SK-N-SH treated with all-trans-retinoic acid at 6 μM for 48 hours (cell line): ENCODE results near the gene SLC25A30.
"Not testable (repeated sequence)": the region's sequence is repeated elsewhere in the genome, so short reads cannot be mapped to it uniquely, and the experiment has no call there.

Experiments used
- ATAC-seq: fragments of 200-7000 bp; cut with Tn5 transposase; 3 replicates; pipeline ENCODE4 v1.9.1; 2020; ENCODE audit warnings: mild to moderate bottlenecking, moderate library complexity
- ARNTL ChIP-seq: fragments of 450-650 bp; formaldehyde crosslinking; IDR thresholded peaks from 2 replicates; pipeline ENCODE4 v1.5.0; 2020; ENCODE audit warnings: low read depth, mild to moderate bottlenecking, moderate library complexity, borderline replicate concordance
- BACH2 ChIP-seq: fragments of 250-450 bp; sonication (Bioruptor Pico); IDR thresholded peaks from 2 replicates; pipeline ENCODE4 v1.9.0; 2021; ENCODE audit warnings: mild to moderate bottlenecking, borderline replicate concordance
- CSDC2 ChIP-seq: fragments of 250-450 bp; sonication (Bioruptor Pico); IDR thresholded peaks from 2 replicates; pipeline ENCODE4 v1.5.0; 2020; ENCODE audit warnings: mild to moderate bottlenecking, moderate library complexity
- ESRRG ChIP-seq: fragments of 250-450 bp; sonication (Bioruptor Pico); IDR thresholded peaks from 2 replicates; pipeline ENCODE4 v1.6.1; 2021; ENCODE audit warnings: mild to moderate bottlenecking
- GLIS3 ChIP-seq: fragments of 250-450 bp; sonication (Bioruptor Pico); IDR thresholded peaks from 2 replicates; pipeline ENCODE4 v1.5.0; 2020; ENCODE audit warnings: mild to moderate bottlenecking, moderate library complexity
- OSR1 ChIP-seq: fragments of 250-450 bp; sonication (Bioruptor Pico); IDR thresholded peaks from 2 replicates; pipeline ENCODE4 v1.8.0; 2022; ENCODE audit warnings: moderate library complexity, mild to moderate bottlenecking, inconsistent platforms
- PPARA ChIP-seq: fragments of 250-450 bp; sonication (Bioruptor Pico); IDR thresholded peaks from 2 replicates; pipeline ENCODE4 v1.5.0; 2020; ENCODE audit warnings: mild to moderate bottlenecking, borderline replicate concordance
- RARB ChIP-seq: fragments of 250-450 bp; sonication (Bioruptor Pico); IDR thresholded peaks from 2 replicates; pipeline ENCODE4 v1.8.0; 2021; ENCODE audit warnings: mild to moderate bottlenecking, moderate library complexity
- SNAI2 ChIP-seq: fragments of 250-450 bp; sonication (Bioruptor Pico); IDR thresholded peaks from 2 replicates; pipeline ENCODE4 v1.5.0; 2020; ENCODE audit warnings: mild to moderate bottlenecking, moderate library complexity
- TCF4 ChIP-seq: fragments of 250-450 bp; sonication (Bioruptor Pico); IDR thresholded peaks from 2 replicates; pipeline ENCODE4 v1.8.0; 2021; ENCODE audit warnings: mild to moderate bottlenecking, moderate library complexity, borderline replicate concordance
- TOX ChIP-seq: fragments of 250-450 bp; sonication (Bioruptor Pico); IDR thresholded peaks from 2 replicates; pipeline ENCODE4 v1.8.0; 2021; ENCODE audit warnings: mild to moderate bottlenecking, moderate library complexity, borderline replicate concordance
- ZC3H10 ChIP-seq: fragments of 250-450 bp; sonication (Bioruptor Pico); IDR thresholded peaks from 2 replicates; pipeline ENCODE4 v1.5.1; 2021; ENCODE audit warnings: mild to moderate bottlenecking, moderate library complexity
- ZFP3 ChIP-seq: fragments of 250-450 bp; sonication (Bioruptor Pico); IDR thresholded peaks from 2 replicates; pipeline ENCODE4 v1.5.0; 2020; ENCODE audit warnings: mild to moderate bottlenecking, moderate library complexity
- ZFP30 ChIP-seq: fragments of 450-650 bp; formaldehyde crosslinking; IDR thresholded peaks from 2 replicates; pipeline ENCODE4 v1.5.0; 2022; ENCODE audit warnings: mild to moderate bottlenecking, moderate library complexity
- ZNF565 ChIP-seq: fragments of 450-650 bp; formaldehyde crosslinking; conservative IDR thresholded peaks from 2 replicates; pipeline ENCODE4 v1.5.0; 2020; ENCODE audit warnings: low read depth, mild to moderate bottlenecking, moderate library complexity
- ZNF70 ChIP-seq: fragments of 450-650 bp; formaldehyde crosslinking; IDR thresholded peaks from 2 replicates; pipeline ENCODE4 v1.5.0; 2020; ENCODE audit warnings: mild to moderate bottlenecking, moderate library complexity
- ZNF8 ChIP-seq: fragments of 450-650 bp; formaldehyde crosslinking; IDR thresholded peaks from 2 replicates; pipeline ENCODE4 v1.5.0; 2020; ENCODE audit warnings: mild to moderate bottlenecking, moderate library complexity
- TF ChIP-seq, protein P1 (sequence below): fragments of 250-450 bp; sonication (Bioruptor Pico); IDR thresholded peaks from 2 replicates; pipeline ENCODE4 v1.5.1; 2021; ENCODE audit warnings: mild to moderate bottlenecking, moderate library complexity
- TF ChIP-seq, protein P2 (sequence below): fragments of 250-450 bp; sonication (Bioruptor Pico); IDR thresholded peaks from 2 replicates; pipeline ENCODE4 v1.5.1; 2020; ENCODE audit warnings: low read depth, mild to moderate bottlenecking, moderate library complexity
- TF ChIP-seq, protein P3 (sequence below): fragments of 250-450 bp; sonication (Bioruptor Pico); IDR thresholded peaks from 2 replicates; pipeline ENCODE4 v1.8.0; 2021; ENCODE audit warnings: low read depth, mild to moderate bottlenecking, moderate library complexity, borderline replicate concordance
- TF ChIP-seq, protein P4 (sequence below): fragments of 250-450 bp; sonication (Bioruptor Pico); IDR thresholded peaks from 2 replicates; pipeline ENCODE4 v1.8.0; 2020; ENCODE audit warnings: mild to moderate bottlenecking, moderate library complexity, borderline replicate concordance

SLC25A30 gene

DNA sequence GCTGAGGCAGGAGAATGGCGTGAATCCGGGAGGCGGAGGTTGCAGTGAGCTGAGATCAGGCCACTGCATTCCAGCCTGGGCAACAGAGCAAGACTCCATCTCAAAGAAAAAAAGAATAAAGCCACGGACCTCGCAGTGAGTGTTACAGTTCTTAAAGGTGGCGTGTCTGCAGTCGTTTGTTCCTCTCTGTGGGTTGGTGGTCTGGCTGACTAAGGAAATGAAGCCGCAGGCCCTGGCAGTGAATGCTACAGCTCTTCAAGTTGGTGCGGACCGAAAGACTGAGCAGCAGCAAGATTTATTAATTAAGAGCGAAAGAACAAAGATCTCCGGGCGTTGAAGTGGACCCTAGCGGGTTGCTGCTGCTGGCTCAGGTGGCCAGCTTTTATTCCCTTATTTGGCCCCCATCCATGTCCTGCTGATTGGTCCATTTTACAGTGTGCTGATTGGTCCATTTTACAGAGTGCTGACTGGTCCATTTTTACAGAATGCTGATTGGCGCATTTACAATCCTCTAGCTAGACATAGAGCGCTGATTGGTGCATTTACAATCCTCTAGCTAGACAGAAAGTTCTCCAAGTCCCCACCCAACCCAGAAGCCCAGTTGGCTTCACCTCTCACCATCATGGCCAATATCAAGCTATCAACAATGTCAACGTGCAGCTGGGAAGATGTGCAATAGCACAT lies 31.1 kb downstream of the SLC25A30 start:
- ATAC-seq, result not testable (repeated sequence)

DNA sequence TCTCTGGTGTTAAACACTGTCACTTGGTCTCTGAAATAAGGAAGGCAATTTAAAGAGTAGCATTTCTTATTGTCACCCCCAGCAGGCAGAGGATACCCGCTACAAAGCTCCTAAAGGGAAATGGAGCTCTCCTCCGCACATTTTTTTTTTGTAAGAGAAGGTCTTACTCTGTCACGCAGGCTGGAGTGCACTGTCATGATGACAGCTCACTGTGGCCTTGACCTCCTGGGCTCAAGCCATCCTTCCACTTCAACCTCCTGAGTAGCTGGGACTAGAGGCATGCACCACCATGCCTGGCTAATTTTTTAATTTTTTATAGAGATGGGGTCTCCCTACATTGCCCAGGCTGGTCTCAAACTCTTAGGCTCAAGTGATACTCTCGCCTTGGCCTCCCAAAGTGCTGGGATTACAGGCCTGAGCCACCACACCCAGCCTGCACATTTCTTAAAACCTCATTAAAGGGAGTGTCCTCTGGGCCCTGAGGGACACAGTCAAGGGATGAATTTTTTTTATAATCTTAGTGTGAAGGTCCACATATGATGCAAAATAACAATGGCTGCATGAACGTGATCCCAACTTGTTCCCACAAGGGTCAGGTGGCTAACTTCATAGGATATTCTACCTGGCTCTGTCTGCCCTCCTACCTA lies 32.1 kb downstream of the SLC25A30 start:
- no peak for ATAC-seq
- TF ChIP-seq CSDC2 (CRISPR knock-in tag), result no peak
- TF ChIP-seq GLIS3, result no peak
- TF ChIP-seq ZNF70 (CRISPR knock-in tag), result no peak
- no peak for TF ChIP-seq OSR1 (CRISPR knock-in tag)
- no peak for TF ChIP-seq ESRRG
- no peak for TF ChIP-seq ARNTL (CRISPR knock-in tag)
- TF ChIP-seq ZC3H10 (CRISPR knock-in tag), result no peak
- no peak for TF ChIP-seq BACH2
- TF ChIP-seq, protein P1, sequence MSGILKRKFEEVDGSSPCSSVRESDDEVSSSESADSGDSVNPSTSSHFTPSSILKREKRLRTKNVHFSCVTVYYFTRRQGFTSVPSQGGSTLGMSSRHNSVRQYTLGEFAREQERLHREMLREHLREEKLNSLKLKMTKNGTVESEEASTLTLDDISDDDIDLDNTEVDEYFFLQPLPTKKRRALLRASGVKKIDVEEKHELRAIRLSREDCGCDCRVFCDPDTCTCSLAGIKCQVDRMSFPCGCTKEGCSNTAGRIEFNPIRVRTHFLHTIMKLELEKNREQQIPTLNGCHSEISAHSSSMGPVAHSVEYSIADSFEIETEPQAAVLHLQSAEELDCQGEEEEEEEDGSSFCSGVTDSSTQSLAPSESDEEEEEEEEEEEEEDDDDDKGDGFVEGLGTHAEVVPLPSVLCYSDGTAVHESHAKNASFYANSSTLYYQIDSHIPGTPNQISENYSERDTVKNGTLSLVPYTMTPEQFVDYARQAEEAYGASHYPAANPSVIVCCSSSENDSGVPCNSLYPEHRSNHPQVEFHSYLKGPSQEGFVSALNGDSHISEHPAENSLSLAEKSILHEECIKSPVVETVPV (CRISPR knock-in tag), result no peak
- TF ChIP-seq PPARA (CRISPR knock-in tag), result no peak
- no peak for TF ChIP-seq ZNF8 (CRISPR knock-in tag)
- TF ChIP-seq ZFP30 (CRISPR knock-in tag), result no peak
- no peak for TF ChIP-seq ZNF565 (CRISPR knock-in tag)
- TF ChIP-seq TOX (CRISPR knock-in tag), result no peak
- no peak for TF ChIP-seq RARB (CRISPR knock-in tag)
- TF ChIP-seq, protein P2, sequence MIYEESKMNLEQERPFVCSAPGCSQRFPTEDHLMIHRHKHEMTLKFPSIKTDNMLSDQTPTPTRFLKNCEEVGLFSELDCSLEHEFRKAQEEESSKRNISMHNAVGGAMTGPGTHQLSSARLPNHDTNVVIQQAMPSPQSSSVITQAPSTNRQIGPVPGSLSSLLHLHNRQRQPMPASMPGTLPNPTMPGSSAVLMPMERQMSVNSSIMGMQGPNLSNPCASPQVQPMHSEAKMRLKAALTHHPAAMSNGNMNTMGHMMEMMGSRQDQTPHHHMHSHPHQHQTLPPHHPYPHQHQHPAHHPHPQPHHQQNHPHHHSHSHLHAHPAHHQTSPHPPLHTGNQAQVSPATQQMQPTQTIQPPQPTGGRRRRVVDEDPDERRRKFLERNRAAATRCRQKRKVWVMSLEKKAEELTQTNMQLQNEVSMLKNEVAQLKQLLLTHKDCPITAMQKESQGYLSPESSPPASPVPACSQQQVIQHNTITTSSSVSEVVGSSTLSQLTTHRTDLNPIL (CRISPR knock-in tag), result no peak
- TF ChIP-seq ZFP3 (CRISPR knock-in tag), result no peak

DNA sequence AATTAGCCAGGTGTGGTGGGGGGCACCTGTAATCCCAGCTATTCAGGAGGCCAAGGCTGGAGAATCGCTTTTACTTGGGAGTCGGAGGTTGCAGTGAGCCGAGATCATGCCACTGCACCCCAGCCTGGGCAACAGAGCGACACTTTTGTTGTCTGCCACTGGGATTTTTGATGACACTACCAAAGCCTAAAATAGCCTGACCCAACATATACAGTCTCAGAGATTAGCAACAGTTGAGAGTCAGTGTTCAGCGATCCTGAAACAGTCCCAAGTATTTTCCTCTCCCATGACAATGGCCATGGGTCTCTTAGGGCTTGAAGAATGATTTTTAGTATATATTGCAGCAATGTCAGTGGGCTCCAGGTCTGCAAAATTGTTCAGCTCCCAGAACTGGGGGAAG lies 32.9 kb downstream of the SLC25A30 start:
- no peak for TF ChIP-seq ZNF70 (CRISPR knock-in tag)
- TF ChIP-seq, protein P3, sequence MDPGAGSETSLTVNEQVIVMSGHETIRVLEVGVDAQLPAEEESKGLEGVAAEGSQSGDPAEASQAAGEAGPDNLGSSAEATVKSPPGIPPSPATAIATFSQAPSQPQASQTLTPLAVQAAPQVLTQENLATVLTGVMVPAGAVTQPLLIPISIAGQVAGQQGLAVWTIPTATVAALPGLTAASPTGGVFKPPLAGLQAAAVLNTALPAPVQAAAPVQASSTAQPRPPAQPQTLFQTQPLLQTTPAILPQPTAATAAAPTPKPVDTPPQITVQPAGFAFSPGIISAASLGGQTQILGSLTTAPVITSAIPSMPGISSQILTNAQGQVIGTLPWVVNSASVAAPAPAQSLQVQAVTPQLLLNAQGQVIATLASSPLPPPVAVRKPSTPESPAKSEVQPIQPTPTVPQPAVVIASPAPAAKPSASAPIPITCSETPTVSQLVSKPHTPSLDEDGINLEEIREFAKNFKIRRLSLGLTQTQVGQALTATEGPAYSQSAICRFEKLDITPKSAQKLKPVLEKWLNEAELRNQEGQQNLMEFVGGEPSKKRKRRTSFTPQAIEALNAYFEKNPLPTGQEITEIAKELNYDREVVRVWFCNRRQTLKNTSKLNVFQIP (CRISPR knock-in tag), result no peak
- TF ChIP-seq ZFP3 (CRISPR knock-in tag), result no peak
- TF ChIP-seq SNAI2 (CRISPR knock-in tag), result no peak
- TF ChIP-seq ARNTL (CRISPR knock-in tag), result no peak
- no peak for TF ChIP-seq TCF4 (CRISPR knock-in tag)
- TF ChIP-seq PPARA (CRISPR knock-in tag), result no peak
- ATAC-seq, result no peak

DNA sequence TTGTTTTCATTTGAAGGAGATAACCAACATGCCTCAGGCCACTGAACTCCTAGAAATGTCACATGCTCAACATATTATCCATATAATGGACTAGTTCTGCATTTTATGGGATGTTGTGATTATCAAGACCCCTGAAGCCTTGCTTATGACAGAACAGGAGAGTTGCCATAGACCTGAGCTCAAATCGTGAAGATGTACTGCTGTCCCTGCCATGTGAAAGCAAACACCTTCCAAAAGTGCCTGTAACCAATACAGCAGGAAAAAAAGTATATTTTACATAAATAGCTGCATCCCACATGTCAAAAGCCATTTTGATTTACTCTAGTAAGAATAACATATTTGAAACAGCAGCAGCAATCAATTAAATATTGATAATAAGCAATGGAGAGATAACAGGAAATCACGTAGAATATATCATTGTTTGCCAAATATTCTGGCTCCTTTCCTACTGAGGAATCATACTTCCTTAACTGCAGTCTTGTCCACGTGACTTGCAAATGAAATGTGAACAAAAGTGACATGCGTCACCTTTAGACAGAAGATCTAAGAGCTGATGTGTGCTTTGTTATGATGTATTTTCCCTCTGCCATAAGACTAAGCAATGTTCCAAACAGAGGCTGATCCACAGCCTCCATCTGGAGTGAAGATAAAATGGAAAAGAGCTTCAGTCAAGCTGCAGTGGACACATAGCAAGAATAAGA lies 33.5 kb downstream of the SLC25A30 start:
- ATAC-seq, result no peak
- TF ChIP-seq, protein P1 (CRISPR knock-in tag), result no peak
- TF ChIP-seq TCF4 (CRISPR knock-in tag) (no peak), BACH2 (no peak), ZNF565 (CRISPR knock-in tag) (no peak), ZNF70 (CRISPR knock-in tag) (no peak), PPARA (CRISPR knock-in tag) (no peak), ZFP30 (CRISPR knock-in tag) (no peak), TOX (CRISPR knock-in tag) (no peak), ZNF8 (CRISPR knock-in tag) (no peak)
- TF ChIP-seq, protein P2 (CRISPR knock-in tag), result no peak
- TF ChIP-seq, protein P4, sequence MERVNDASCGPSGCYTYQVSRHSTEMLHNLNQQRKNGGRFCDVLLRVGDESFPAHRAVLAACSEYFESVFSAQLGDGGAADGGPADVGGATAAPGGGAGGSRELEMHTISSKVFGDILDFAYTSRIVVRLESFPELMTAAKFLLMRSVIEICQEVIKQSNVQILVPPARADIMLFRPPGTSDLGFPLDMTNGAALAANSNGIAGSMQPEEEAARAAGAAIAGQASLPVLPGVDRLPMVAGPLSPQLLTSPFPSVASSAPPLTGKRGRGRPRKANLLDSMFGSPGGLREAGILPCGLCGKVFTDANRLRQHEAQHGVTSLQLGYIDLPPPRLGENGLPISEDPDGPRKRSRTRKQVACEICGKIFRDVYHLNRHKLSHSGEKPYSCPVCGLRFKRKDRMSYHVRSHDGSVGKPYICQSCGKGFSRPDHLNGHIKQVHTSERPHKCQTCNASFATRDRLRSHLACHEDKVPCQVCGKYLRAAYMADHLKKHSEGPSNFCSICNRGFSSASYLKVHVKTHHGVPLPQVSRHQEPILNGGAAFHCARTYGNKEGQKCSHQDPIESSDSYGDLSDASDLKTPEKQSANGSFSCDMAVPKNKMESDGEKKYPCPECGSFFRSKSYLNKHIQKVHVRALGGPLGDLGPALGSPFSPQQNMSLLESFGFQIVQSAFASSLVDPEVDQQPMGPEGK (CRISPR knock-in tag), result no peak
